Tibial nerve (tissue), 4 donors: ENCODE measurements around the gene SYK. TPM values are rescaled to one million over a fixed set of nuclear protein-coding genes. Genes with fewer than 3 reads are reported as not detected.
"Not testable (repeated sequence)": the region's sequence is repeated elsewhere in the genome, so short reads cannot be mapped to it uniquely, and the experiment has no call there.

Source experiments
- DNase-seq, 2 donors: peaks; one replicate each; pipeline ENCODE4 v3.0.0-alpha.2; 2019; ENCODE audit warnings: low spot score in 2 of 2
- H3K27ac ChIP-seq, 4 donors: fragments of 200-600 bp; sonication (generic) in 3 of 4; one replicate each; pipeline ENCODE4 v1.5.1; 2017 to 2019; ENCODE audit warnings: mild to moderate bottlenecking in 1 of 4
- H3K27me3 ChIP-seq, 2 donors: fragments of 200-600 bp; sonication (generic) in 1 of 2; one replicate each; pipeline versions ENCODE4 v1.5.1 to v1.6.0; 2017 to 2019
- H3K36me3 ChIP-seq, 3 donors: fragments of 200-600 bp; sonication (generic); one replicate each; pipeline ENCODE4 v1.5.1; 2018 to 2019
- H3K4me1 ChIP-seq, 4 donors: fragments of 200-600 bp; sonication (generic) in 3 of 4; one replicate each; pipeline ENCODE4 v1.5.1; 2017 to 2019
- H3K4me3 ChIP-seq, 4 donors: fragments of 200-600 bp; sonication (generic) in 3 of 4; one replicate each; pipeline ENCODE4 v1.5.1; 2017 to 2019; ENCODE audit warnings: mild to moderate bottlenecking in 1 of 4, moderate library complexity in 1 of 4
- H3K9me3 ChIP-seq, 4 donors: fragments of 200-600 bp; sonication (generic) in 3 of 4; one replicate each; pipeline ENCODE4 v1.5.1; 2017 to 2019
- CTCF ChIP-seq, 5 experiments: fragments of 200-600 bp in 3 of 5; fragments of 450-650 bp in 2 of 5; sonication (generic) in 3 of 5; IDR thresholded peaks; one replicate each; pipeline ENCODE4 v1.5.1; 2016 to 2019; ENCODE audit warnings: antibody characterized with exemption in 5 of 5, mild to moderate bottlenecking in 3 of 5, moderate library complexity in 2 of 5
- EP300 ChIP-seq, 2 donors: sonication (generic); formaldehyde crosslinking; IDR thresholded peaks; one replicate each; pipeline ENCODE4 v1.6.1; 2017; ENCODE audit warnings: antibody characterized with exemption in 2 of 2, mild to moderate bottlenecking in 1 of 2
- POLR2A ChIP-seq, 2 donors: fragments of 450-650 bp; IDR thresholded peaks; one replicate each; pipeline ENCODE4 v1.6.1; 2017; ENCODE audit warnings: antibody characterized with exemption in 2 of 2, mild to moderate bottlenecking in 2 of 2, moderate library complexity in 2 of 2
- WGBS, 2 donors: methylation state at CpG; one replicate each; pipeline ENCODE4 v1.1.5; 2018; 5-methylcytosine and 5-hydroxymethylcytosine counted together
- total RNA-seq, 4 donors: library from RNA; depleted of rRNA; stranded (reverse); fragments of >200 nt; gene quantifications; one replicate each; pipeline ENCODE4 v1.1.0, GENCODE V29; 2016

SYK gene
- total RNA-seq, result 10 to 100 TPM in 3 of 4 donors, 1 to 10 TPM in 1; 8.0 to 20.7 (median 13.2) TPM

- no peak for DNase-seq
These were observed at the start of gene SYK for GRCh38 chr9:90801241-90801972. Gene SYK (plus strand): TSS chr9:90801819. CDS start chr9:90843899, 42,080 bp downstream.

GRCh38 chr9:90755514-90756371 lies 45.9 kb upstream of the SYK start:
- not testable (repeated sequence) for H3K27ac ChIP-seq, H3K36me3 ChIP-seq, H3K27me3 ChIP-seq, H3K4me1 ChIP-seq, H3K9me3 ChIP-seq, H3K4me3 ChIP-seq
- TF ChIP-seq CTCF (IDR thresholded peaks at IDR 0.05), result peak in 3 of 5 experiments; percentile 19 to 49 (median 35)
- DNase-seq, result peak in 1 of 2 donors; percentile 19
- 49 to 63% methylated on average over 9 to 12 of the region's 13 CpGs for WGBS, 2 donors

More at GRCh38 chr9:90801241-90801972, at the start of gene SYK:
- Histone ChIP-seq H3K27me3 (peaks cover 0 to 14% of the 10 kb centered on the region in 2 donors), H3K4me3 (peak within 1 kb of the TSS; percentile 17 to 60 (median 50)), H3K36me3 (no peaks in the 10 kb centered on the region), H3K27ac (peak within 1 kb of the TSS in 3 of 4 donors; percentile 57 to 83 (median 76)), H3K9me3 (no peaks in the 10 kb centered on the region), H3K4me1 (peaks cover 0 to 17% (median 2%) of the 10 kb centered on the region in 4 donors)
- 5 to 11% methylated on average over 24 to 46 of the region's 64 CpGs for WGBS, 2 donors
- TF ChIP-seq CTCF (IDR thresholded peaks at IDR 0.05) (no peak), POLR2A (IDR thresholded peaks at IDR 0.05) (no peak), EP300 (IDR thresholded peaks at IDR 0.05) (no peak)

GRCh38 chr9:90760577-90760976 lies 41.0 kb upstream of the SYK start:
- H3K4me3 ChIP-seq, H3K4me1 ChIP-seq, H3K36me3 ChIP-seq, DNase-seq, H3K9me3 ChIP-seq, H3K27me3 ChIP-seq, H3K27ac ChIP-seq: not testable (repeated sequence)
- WGBS, 2 donors, result 81 to 83% methylated on average over 14 of the region's 14 CpGs

GRCh38 chr9:90766731-90767130 lies 34.9 kb upstream of the SYK start:
- no peaks in the 10 kb centered on the region for H3K27me3 ChIP-seq
- no peak for DNase-seq
- TF ChIP-seq CTCF (IDR thresholded peaks at IDR 0.05), result no peak
- TF ChIP-seq POLR2A (IDR thresholded peaks at IDR 0.05), result no peak
- TF ChIP-seq EP300 (IDR thresholded peaks at IDR 0.05), result no peak
- H3K4me1 ChIP-seq, result no peaks in the 10 kb centered on the region
- no peaks in the 10 kb centered on the region for H3K36me3 ChIP-seq
- no peak overlapping the region for H3K27ac ChIP-seq
- H3K9me3 ChIP-seq, result no peaks in the 10 kb centered on the region
- H3K4me3 ChIP-seq, result no peak overlapping the region

GRCh38 chr9:90767523-90768100 lies 34.0 kb upstream of the SYK start:
- TF ChIP-seq POLR2A (IDR thresholded peaks at IDR 0.05) (no peak), EP300 (IDR thresholded peaks at IDR 0.05) (no peak), CTCF (IDR thresholded peaks at IDR 0.05) (no peak)
- 79 to 86% methylated on average over 1 of the region's 1 CpG for WGBS, 2 donors
- no peak for DNase-seq
- no peaks in the 10 kb centered on the region for H3K27me3 ChIP-seq
- H3K4me3 ChIP-seq, result no peak overlapping the region
- H3K4me1 ChIP-seq, result no peaks in the 10 kb centered on the region
- H3K9me3 ChIP-seq, result no peaks in the 10 kb centered on the region
- no peak overlapping the region for H3K27ac ChIP-seq
- no peaks in the 10 kb centered on the region for H3K36me3 ChIP-seq
